Muscle of leg (tissue), 11 donors: ENCODE measurements around the gene PFKFB3. TPM values are rescaled to one million over a fixed set of nuclear protein-coding genes. Genes with fewer than 3 reads are reported as not detected.
"Not testable (repeated sequence)": the region's sequence is repeated elsewhere in the genome, so short reads cannot be mapped to it uniquely, and the experiment has no call there.

Experiments used
- DNase-seq: peaks from one replicate; pipeline ENCODE4 v3.0.0; 2013
- H3K27ac ChIP-seq: one replicate; pipeline ENCODE4 v1.5.1; 2013; ENCODE audit warnings: mild to moderate bottlenecking, low read length, control low read depth
- H3K27me3 ChIP-seq: one replicate; pipeline ENCODE4 v1.6.1; 2013; ENCODE audit warnings: low read length; ENCODE audit not compliant: control insufficient read depth, insufficient read depth
- H3K36me3 ChIP-seq: one replicate; pipeline ENCODE4 v1.6.1; 2013; ENCODE audit warnings: low read length; ENCODE audit not compliant: control insufficient read depth, insufficient read depth
- H3K4me1 ChIP-seq: one replicate; pipeline ENCODE4 v1.6.1; 2013; ENCODE audit warnings: low read length; ENCODE audit not compliant: control insufficient read depth, insufficient read depth
- H3K4me3 ChIP-seq: one replicate; pipeline ENCODE4 v1.5.1; 2013; ENCODE audit warnings: low read length, control low read depth
- H3K9me3 ChIP-seq: replicated peaks from 2 replicates; pipeline ENCODE4 v1.6.1; 2013; ENCODE audit warnings: low read depth, low read length; ENCODE audit not compliant: control insufficient read depth
- WGBS: methylation state at CpG from one replicate; pipeline ENCODE4 v1.1.5; 2013; ENCODE audit warnings: missing lambda C conversion rate; ENCODE audit not compliant: insufficient coverage; 5-methylcytosine and 5-hydroxymethylcytosine counted together
- polyA plus RNA-seq, 8 donors: library from polyadenylated mRNA; unstranded; fragments of 120-200 nt; gene quantifications; one replicate each; pipeline versions ENCODE4 v1.2.1 to v1.2.3, GENCODE V29; 2013; ENCODE audit warnings: inconsistent platforms in 1 of 8, low replicate concordance in 1 of 8; ENCODE audit not compliant: insufficient read length in 8 of 8, insufficient read depth in 1 of 8
- total RNA-seq: library from RNA; stranded (reverse); fragments of 120-200 nt; gene quantifications from one replicate; pipeline ENCODE4 v1.2.4, GENCODE V29; 2013

Gene PFKFB3
- total and polyA plus RNA-seq, 9 donors, result 10.5 to 16.5 (median 12.7) TPM

DNA sequence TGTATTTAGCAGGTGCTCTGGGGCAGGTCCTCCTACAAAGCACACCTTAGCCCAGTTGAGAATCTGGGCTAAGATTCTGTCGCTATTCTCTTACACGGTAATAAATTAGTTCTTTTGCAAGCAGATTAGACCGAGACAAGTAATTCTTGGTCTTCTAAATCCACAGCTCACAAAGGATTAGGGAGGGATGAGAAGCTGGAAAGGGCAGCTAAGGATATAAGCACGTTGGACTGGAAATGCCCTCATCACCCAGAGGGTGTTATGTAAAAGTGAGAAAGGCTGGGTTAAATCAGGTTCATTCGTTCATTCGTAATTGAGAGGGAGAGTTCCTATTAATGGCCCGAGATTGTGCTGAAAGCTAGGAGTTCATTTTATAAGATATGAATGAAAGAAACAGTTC lies 41.8 kb downstream of the PFKFB3 start:
- H3K4me1 ChIP-seq, result no peaks in the 10 kb centered on the region
- DNase-seq, result no peak
- H3K9me3 ChIP-seq, result no peaks in the 10 kb centered on the region
- no peaks in the 10 kb centered on the region for H3K27me3 ChIP-seq
- H3K4me3 ChIP-seq, result no peak overlapping the region
- H3K36me3 ChIP-seq, result no peaks in the 10 kb centered on the region
- H3K27ac ChIP-seq, result no peak overlapping the region
- 60% methylated on average over 1 of the region's 7 CpGs for WGBS

DNA sequence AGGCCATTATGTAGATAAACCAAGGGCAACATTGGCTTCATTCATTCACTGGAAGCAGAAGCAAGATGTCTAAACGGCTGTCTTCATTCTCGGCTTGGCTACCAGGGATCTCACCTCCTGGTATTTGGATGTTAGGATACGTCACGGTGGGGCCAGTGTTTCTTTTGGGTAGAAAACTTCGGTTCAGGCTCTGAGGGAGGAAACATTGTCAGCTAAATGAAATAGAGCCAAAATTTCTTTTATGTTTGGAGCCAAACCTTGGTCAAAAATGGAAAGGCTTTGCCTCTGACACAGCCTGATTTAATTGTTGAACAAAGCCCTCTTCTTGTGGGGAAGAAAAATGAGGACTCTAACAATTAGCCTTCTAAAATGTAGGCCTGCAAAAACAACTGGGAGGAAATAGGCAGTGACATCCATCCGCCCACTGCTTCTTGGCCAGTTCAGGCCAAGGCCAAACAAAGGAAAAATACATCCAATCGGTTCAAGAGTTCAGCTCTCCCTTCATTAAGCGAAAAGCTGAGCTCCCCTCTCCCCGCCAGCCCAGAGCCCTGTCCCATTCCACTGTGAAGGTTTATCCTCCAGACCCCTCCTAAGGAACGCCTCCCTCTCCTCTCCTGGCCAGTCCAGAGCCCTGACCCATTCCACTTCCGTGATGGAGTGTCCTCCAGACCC lies 44.4 kb downstream of the PFKFB3 start:
- H3K27ac ChIP-seq, result no peak overlapping the region
- no peak overlapping the region for H3K4me3 ChIP-seq
- no peaks in the 10 kb centered on the region for H3K27me3 ChIP-seq
- DNase-seq, result no peak
- no peaks in the 10 kb centered on the region for H3K36me3 ChIP-seq
- H3K4me1 ChIP-seq, result no peaks in the 10 kb centered on the region
- no peaks in the 10 kb centered on the region for H3K9me3 ChIP-seq
- 63% methylated on average over 9 of the region's 11 CpGs for WGBS

DNA sequence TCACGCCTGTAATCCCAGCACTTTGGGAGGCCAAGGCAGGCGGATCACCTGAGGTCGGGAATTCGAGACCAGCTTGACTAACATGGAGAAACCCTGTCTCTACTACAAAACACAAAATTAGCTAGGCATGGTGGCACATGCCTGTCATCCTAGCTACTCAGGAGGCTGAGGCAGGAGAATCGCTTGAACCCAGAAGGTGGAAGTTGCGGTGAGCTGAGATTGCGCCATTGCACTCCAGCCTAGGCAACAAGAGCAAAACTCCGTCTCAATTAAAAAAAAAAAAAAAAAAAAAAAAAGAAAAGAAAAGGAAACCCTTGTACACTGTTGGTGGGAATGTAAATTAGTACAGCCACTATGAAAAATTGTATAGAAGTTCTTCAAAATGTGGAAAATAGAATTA lies 46.2 kb downstream of the PFKFB3 start:
- WGBS, result no CpG with 5 or more reads among the region's 8 CpGs
- not testable (repeated sequence) for DNase-seq, H3K4me1 ChIP-seq, H3K4me3 ChIP-seq, H3K9me3 ChIP-seq, H3K27ac ChIP-seq, H3K36me3 ChIP-seq, H3K27me3 ChIP-seq

DNA sequence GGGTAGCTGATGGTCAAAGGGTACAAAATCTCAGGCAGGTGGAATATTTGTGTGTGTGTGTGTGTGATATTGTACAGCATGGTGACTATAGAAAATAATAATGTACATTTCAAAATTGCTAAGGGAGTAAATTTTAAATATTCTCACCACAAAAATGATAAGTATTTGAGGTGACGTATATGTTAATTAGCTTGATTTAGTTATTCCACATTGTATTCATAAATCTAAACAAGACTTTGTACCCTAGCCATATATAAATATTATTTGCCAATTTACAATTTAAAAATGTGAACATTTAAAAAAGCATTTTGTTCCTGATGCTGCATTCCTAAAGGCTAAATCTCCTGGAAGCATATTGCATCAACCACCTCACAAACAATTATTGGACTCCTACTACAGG lies 47.0 kb downstream of the PFKFB3 start:
- no peak overlapping the region for H3K4me3 ChIP-seq
- no CpG with 5 or more reads among the region's 1 CpG for WGBS

DNA sequence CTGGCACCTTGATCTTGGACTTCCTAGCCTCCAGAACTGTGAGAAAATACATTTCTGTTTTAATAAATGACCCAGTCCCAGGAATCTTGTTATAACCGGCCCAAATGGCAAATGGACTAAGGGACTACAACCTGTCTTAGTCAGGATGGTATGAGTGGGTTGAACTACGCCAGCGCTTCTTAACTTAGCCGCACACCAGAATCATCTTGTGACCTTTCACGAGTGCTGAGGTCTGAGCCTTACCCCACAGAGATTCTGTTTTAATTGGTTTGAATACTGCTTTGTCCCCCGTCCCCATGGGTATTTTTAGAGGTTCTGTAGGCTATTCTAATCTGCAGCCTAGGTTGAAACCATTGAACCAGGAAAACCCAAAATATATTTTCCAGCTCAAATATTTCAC lies 48.0 kb downstream of the PFKFB3 start:
- Histone ChIP-seq H3K4me3 (no peak overlapping the region), H3K27ac (no peak overlapping the region), H3K27me3 (no peaks in the 10 kb centered on the region), H3K36me3 (no peaks in the 10 kb centered on the region), H3K4me1 (no peaks in the 10 kb centered on the region), H3K9me3 (no peaks in the 10 kb centered on the region)
- WGBS, result no CpG with 5 or more reads among the region's 6 CpGs
- no peak for DNase-seq

More for the DNA sequence above, 47.0 kb downstream of the PFKFB3 start:
- Histone ChIP-seq H3K9me3 (no peaks in the 10 kb centered on the region), H3K27me3 (no peaks in the 10 kb centered on the region), H3K4me1 (no peaks in the 10 kb centered on the region), H3K36me3 (no peaks in the 10 kb centered on the region), H3K27ac (no peak overlapping the region)
- no peak for DNase-seq

DNA sequence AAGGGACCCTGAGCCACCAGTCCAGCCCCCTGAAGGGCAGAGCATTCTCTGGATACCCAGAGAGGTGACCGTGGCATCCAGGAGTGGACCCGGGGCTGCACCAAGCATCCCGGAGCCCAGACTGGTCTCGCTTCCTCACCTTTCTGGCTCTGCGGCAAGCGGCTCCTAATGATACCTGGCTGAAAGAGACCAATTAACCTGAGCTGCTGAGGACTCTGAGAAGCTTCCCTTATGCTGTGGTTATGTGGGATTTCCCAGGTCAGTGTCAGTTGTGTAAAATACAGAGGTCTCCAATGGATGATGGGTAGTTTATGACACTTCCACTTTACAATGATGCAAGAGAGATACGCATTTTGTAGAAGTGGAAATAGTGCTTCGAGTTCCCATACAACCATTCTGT lies 51.5 kb downstream of the PFKFB3 start:
- Histone ChIP-seq H3K4me1 (no peaks in the 10 kb centered on the region), H3K36me3 (no peaks in the 10 kb centered on the region), H3K27ac (no peak overlapping the region), H3K4me3 (no peak overlapping the region), H3K27me3 (no peaks in the 10 kb centered on the region), H3K9me3 (no peaks in the 10 kb centered on the region)
- DNase-seq, result no peak
- WGBS, result 92% methylated on average over 5 of the region's 8 CpGs

DNA sequence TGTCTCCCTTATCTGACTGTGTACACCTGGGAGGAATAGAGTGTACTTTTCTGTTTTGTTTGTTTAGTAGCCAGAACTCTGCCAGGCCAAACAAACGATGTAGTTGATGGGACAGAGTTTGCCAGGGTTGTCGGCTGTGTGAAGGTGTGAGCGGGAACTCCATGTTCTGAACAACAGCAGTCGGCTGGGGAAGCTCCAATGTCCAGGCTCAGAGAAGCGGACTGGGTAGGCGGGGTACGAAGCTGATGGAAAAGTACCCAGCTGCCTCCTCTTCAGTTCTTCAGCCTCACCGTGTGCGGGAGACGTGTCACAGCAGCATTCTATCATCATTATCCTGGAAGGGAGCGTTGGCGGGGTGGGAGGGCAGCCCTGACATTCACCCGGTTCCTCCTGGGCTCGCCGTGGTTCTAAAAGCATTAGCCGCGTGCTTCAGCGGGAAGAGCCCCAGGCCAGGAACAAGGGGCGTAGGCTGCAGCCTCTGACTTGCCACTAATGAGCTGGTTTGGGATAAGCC lies 52.9 kb downstream of the PFKFB3 start:
- Histone ChIP-seq H3K27me3 (no peaks in the 10 kb centered on the region), H3K36me3 (no peaks in the 10 kb centered on the region)

DNA sequence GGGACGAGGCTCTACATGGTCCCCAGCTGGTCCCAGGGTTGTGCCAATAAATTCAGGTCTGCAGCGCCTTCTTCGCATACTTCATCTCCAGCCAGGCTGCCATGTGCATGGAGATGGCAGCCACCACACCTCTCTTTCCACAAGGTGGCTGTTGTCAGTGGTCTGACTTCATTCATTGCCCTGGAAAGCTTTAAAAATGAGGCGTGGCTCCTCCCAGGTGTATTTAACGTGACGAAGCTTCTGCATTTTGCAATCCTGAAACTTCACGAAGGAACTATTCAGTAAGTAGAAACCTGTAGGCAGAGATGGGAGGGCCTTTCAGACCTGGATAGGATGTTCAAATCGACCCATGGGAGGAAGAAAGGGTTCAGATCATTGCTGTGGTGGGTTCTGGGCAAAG lies 53.7 kb downstream of the PFKFB3 start:
- Histone ChIP-seq H3K27me3 (no peaks in the 10 kb centered on the region), H3K9me3 (peaks cover 3% of the 10 kb centered on the region), H3K4me3 (no peak overlapping the region), H3K27ac (no peak overlapping the region), H3K36me3 (no peaks in the 10 kb centered on the region), H3K4me1 (no peaks in the 10 kb centered on the region)
- WGBS, result 88% methylated on average over 8 of the region's 8 CpGs
- no peak for DNase-seq

More for the DNA sequence above, 52.9 kb downstream of the PFKFB3 start:
- Histone ChIP-seq H3K4me3 (no peak overlapping the region), H3K9me3 (no peaks in the 10 kb centered on the region), H3K4me1 (no peaks in the 10 kb centered on the region), H3K27ac (no peak overlapping the region)
- WGBS, result 90% methylated on average over 19 of the region's 19 CpGs
- DNase-seq, result no peak

DNA sequence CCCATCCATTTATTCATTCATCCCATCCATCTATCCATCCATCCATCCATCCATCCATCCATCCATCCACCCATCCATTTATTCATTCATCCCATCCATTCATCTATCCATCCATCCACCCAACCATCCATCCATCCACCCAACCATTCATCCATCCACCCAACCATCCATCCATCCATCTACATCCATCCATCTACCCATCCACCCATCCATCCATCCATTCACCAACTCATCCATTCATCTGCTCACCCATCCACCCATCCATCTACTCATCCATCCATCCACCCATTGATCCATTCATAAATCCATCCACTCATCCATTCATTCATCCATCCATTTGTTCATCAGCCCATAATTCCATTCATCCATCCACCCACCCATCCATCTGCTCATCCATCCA lies 56.4 kb downstream of the PFKFB3 start:
- H3K4me3 ChIP-seq, result no peak overlapping the region
- peaks cover 3% of the 10 kb centered on the region for H3K9me3 ChIP-seq
- H3K36me3 ChIP-seq, result no peaks in the 10 kb centered on the region
- H3K27ac ChIP-seq, result no peak overlapping the region
- no peak for DNase-seq
- H3K4me1 ChIP-seq, result no peaks in the 10 kb centered on the region
- H3K27me3 ChIP-seq, result no peaks in the 10 kb centered on the region

DNA sequence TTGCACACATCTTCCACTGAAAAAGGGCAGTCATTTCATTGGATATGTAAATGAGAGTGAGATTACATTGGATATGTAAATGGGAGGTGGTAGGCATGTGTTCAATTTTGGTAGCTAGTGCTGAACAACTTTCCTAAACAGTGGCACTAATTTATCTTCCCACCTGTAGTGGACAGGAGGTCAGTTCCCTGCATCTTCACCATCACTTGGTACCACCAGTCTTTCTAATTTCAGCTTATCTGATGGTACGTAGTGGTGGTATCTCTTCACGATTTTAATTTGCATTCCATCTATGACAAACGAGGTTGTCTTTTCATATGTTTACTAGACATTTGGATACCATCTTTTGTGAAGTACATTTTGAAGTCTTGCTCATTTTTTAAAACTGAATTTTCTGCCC lies 58.1 kb downstream of the PFKFB3 start:
- Histone ChIP-seq H3K36me3 (no peaks in the 10 kb centered on the region), H3K27me3 (no peaks in the 10 kb centered on the region), H3K4me3 (no peak overlapping the region), H3K27ac (no peak overlapping the region), H3K4me1 (no peaks in the 10 kb centered on the region), H3K9me3 (peaks cover 3% of the 10 kb centered on the region)
- no CpG with 5 or more reads among the region's 3 CpGs for WGBS
- DNase-seq, result no peak

DNA sequence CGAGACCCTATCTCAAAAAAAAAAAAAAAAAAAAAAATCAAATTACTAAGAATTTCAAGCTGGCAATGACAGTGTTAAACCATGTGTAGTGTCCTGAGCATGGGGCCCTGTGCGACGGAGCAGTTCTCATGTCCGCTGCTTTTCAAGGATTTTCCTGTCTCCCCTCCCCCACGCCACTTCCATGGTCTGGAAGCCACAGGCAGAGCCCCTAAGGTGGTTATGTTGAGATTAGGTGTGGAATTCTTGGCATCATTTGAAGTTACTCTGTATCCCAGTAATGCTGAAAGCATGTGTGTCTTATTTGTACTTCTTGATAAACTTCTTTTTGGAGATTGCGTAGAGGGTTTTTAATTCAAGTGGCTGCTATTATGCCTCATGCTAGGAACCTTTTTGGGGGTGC lies 65.2 kb downstream of the PFKFB3 start:
- WGBS, result no CpG with 5 or more reads among the region's 6 CpGs
- H3K36me3 ChIP-seq, result no peaks in the 10 kb centered on the region
- H3K27ac ChIP-seq, result no peak overlapping the region
- DNase-seq, result no peak
- H3K9me3 ChIP-seq, result no peaks in the 10 kb centered on the region
- H3K4me1 ChIP-seq, result no peaks in the 10 kb centered on the region
- no peak overlapping the region for H3K4me3 ChIP-seq
- H3K27me3 ChIP-seq, result no peaks in the 10 kb centered on the region
